GM12801 (cell line): ENCODE data around the gene SPINDOC.

ENCODE experiments used
- CTCF ChIP-seq: IDR thresholded peaks from one replicate; pipeline ENCODE4 v1.5.1; 2011; ENCODE audit warnings: control low read depth; ENCODE audit not compliant: insufficient read length; ENCODE audit errors: extremely low read depth

The SPINDOC gene

GRCh38 chr11:63816166-63816565 lies 2.9 kb downstream of the SPINDOC start:
- no peak for TF ChIP-seq CTCF

- no peak for TF ChIP-seq CTCF
Measured at GRCh38 chr11:63816732-63817131, 3.5 kb downstream of the SPINDOC start.

GRCh38 chr11:63817758-63818498 lies 4.7 kb downstream of the SPINDOC start:
- TF ChIP-seq CTCF, result no peak

GRCh38 chr11:63818609-63819008 lies 5.4 kb downstream of the SPINDOC start:
- TF ChIP-seq CTCF, result no peak

GRCh38 chr11:63821411-63821810 lies 8.2 kb downstream of the SPINDOC start:
- no peak for TF ChIP-seq CTCF

GRCh38 chr11:63826471-63827190 lies 13.4 kb downstream of the SPINDOC start:
- no peak for TF ChIP-seq CTCF

GRCh38 chr11:63829823-63830489 lies 16.7 kb downstream of the SPINDOC start:
- TF ChIP-seq CTCF, result no peak
